CD4-positive, alpha-beta T cell (primary cell): ENCODE measurements around the gene ADAMTS18. TPM values are rescaled to one million over a fixed set of nuclear protein-coding genes. Genes with fewer than 3 reads are reported as not detected.

ENCODE experiments used
- ATAC-seq: fragments of 200-7000 bp; cut with Tn5 transposase; one replicate; pipeline ENCODE4 v1.10.0; 2022; ENCODE audit warnings: mild to moderate bottlenecking; ENCODE audit not compliant: poor library complexity
- CTCF ChIA-PET: fragments of 350-600 bp; sonication (Branson Sonifier 250); formaldehyde crosslinking; loops from one replicate; lab custom pipeline; 2021; ENCODE audit warnings: antibody characterized with exemption, inconsistent platforms; lab: Charles Lee
- POLR2A ChIA-PET: fragments of 350-600 bp; sonication (Branson Sonifier 250); formaldehyde crosslinking; loops from one replicate; lab custom pipeline; 2021; ENCODE audit warnings: antibody characterized with exemption, inconsistent platforms; lab: Charles Lee
- DNase-seq, 14 experiments: peaks; one replicate each; pipeline ENCODE4 v3.0.0-alpha.2; 2013 to 2020; ENCODE audit warnings: mixed read lengths in 2 of 14
- H3K27ac ChIP-seq, 2 donors: one replicate each; pipeline versions ENCODE4 v1.5.1 to v1.7.0; 2013; ENCODE audit warnings: low read length in 2 of 2, low read depth in 1 of 2, mild to moderate bottlenecking in 1 of 2
- H3K27me3 ChIP-seq, 2 experiments: 1 replicate in 1 of 2; 2 replicates in 1 of 2; pipeline versions ENCODE4 v1.6.1 to v1.7.0; 2013; ENCODE audit warnings: low read length in 2 of 2, control low read depth in 1 of 2, mild to moderate bottlenecking in 1 of 2, moderate library complexity in 1 of 2; ENCODE audit not compliant: insufficient read depth in 2 of 2, control insufficient read depth in 1 of 2
- H3K36me3 ChIP-seq: one replicate; pipeline ENCODE4 v1.6.1; 2013; ENCODE audit warnings: low read length, control low read depth; ENCODE audit not compliant: insufficient read depth
- H3K4me1 ChIP-seq: one replicate; pipeline ENCODE4 v1.6.1; 2013; ENCODE audit warnings: low read length, control low read depth; ENCODE audit not compliant: insufficient read depth
- H3K4me3 ChIP-seq: one replicate; pipeline ENCODE4 v1.5.1; 2013; ENCODE audit warnings: mild to moderate bottlenecking, low read length, moderate library complexity
- H3K9me3 ChIP-seq, 2 experiments: 1 replicate in 1 of 2; 2 replicates in 1 of 2; pipeline versions ENCODE4 v1.6.1 to v1.7.0; 2013; ENCODE audit warnings: low read length in 2 of 2, mild to moderate bottlenecking in 2 of 2, control low read depth in 1 of 2, moderate library complexity in 1 of 2; ENCODE audit not compliant: control insufficient read depth in 1 of 2, insufficient read depth in 1 of 2
- H3K27ac Mint-ChIP-seq: one replicate; pipeline ENCODE4 v1.8.0; 2020; ENCODE audit warnings: mixed read lengths
- H3K27me3 Mint-ChIP-seq: one replicate; pipeline ENCODE4 v1.8.0; 2021; ENCODE audit warnings: mixed read lengths
- H3K36me3 Mint-ChIP-seq: one replicate; pipeline ENCODE4 v1.8.0; 2021; ENCODE audit warnings: low read depth, mixed read lengths
- H3K4me1 Mint-ChIP-seq: one replicate; pipeline ENCODE4 v1.8.0; 2021; ENCODE audit warnings: low read depth, mixed read lengths
- H3K4me3 Mint-ChIP-seq: one replicate; pipeline ENCODE4 v1.8.0; 2020; ENCODE audit warnings: mild to moderate bottlenecking, mixed read lengths
- H3K9me3 Mint-ChIP-seq: one replicate; pipeline ENCODE4 v1.8.0; 2020; ENCODE audit warnings: mixed read lengths
- intact Hi-C, 2 experiments: fragments of 100-400 bp; cut with DNase I in 1 of 2; cut with micrococcal nuclease in 1 of 2; formaldehyde crosslinking; loops; one replicate each; pipeline versions ENCODE4 v1.15.1 to v1.9.0; 2023 to 2025; cut with DNase I, micrococcal nuclease
- total RNA-seq, 174 experiments: library from RNA in 2 of 174; stranded (reverse) in 2 of 174; gene quantifications; one replicate each; pipeline ENCODE4 v1.2.3 and lab custom pipeline; 2021 to 2026
- TF ChIP-seq, protein P1 (sequence below): fragments of 200-600 bp; IDR thresholded peaks from one replicate; pipeline ENCODE4 v1.8.0; 2022; ENCODE audit warnings: antibody characterized with exemption, mild to moderate bottlenecking

ADAMTS18 gene
- total RNA-seq, 2 experiments from 2014 or later, result not detected

DNA sequence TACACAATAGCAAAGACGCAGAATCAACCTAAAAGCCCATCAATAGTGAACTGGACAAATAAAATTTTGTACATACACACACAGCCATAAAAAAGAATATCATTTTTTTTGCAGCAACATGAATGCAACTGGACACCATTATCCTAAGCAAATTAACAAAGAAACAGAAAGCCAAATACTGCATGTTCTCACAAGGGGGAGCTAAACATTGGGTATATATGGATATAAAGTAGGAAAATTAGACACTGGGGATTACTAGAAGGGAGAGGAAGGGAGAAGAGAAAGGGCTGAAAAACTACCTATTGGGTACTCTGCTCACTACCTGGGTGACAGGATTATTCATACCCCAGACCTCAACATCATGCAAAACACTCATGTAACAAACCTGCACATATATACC is 28.2 kb downstream of the ADAMTS18 start:
- no peaks in the 10 kb centered on the region for H3K36me3 ChIP-seq
- Mint-ChIP-seq H3K9me3 (peaks cover 3% of the 10 kb centered on the region), H3K36me3 (no peaks in the 10 kb centered on the region), H3K27me3 (peaks cover 21% of the 10 kb centered on the region), H3K4me3 (no peak overlapping the region), H3K27ac (no peak overlapping the region), H3K4me1 (no peaks in the 10 kb centered on the region)
- H3K27ac ChIP-seq, result no peak overlapping the region
- no peak overlapping the region for H3K4me3 ChIP-seq
- POLR2A ChIA-PET, result no interaction called here
- H3K9me3 ChIP-seq, result no peaks in the 10 kb centered on the region
- intact Hi-C loops, result no loop called here
- TF ChIP-seq, protein P1, sequence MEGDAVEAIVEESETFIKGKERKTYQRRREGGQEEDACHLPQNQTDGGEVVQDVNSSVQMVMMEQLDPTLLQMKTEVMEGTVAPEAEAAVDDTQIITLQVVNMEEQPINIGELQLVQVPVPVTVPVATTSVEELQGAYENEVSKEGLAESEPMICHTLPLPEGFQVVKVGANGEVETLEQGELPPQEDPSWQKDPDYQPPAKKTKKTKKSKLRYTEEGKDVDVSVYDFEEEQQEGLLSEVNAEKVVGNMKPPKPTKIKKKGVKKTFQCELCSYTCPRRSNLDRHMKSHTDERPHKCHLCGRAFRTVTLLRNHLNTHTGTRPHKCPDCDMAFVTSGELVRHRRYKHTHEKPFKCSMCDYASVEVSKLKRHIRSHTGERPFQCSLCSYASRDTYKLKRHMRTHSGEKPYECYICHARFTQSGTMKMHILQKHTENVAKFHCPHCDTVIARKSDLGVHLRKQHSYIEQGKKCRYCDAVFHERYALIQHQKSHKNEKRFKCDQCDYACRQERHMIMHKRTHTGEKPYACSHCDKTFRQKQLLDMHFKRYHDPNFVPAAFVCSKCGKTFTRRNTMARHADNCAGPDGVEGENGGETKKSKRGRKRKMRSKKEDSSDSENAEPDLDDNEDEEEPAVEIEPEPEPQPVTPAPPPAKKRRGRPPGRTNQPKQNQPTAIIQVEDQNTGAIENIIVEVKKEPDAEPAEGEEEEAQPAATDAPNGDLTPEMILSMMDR, result no peak
- no peak for DNase-seq
- ATAC-seq, result no peak
- CTCF ChIA-PET, result no interaction called here
- H3K4me1 ChIP-seq, result no peaks in the 10 kb centered on the region
- H3K27me3 ChIP-seq, result peaks cover 2 to 4% of the 10 kb centered on the region in 2 experiments

DNA sequence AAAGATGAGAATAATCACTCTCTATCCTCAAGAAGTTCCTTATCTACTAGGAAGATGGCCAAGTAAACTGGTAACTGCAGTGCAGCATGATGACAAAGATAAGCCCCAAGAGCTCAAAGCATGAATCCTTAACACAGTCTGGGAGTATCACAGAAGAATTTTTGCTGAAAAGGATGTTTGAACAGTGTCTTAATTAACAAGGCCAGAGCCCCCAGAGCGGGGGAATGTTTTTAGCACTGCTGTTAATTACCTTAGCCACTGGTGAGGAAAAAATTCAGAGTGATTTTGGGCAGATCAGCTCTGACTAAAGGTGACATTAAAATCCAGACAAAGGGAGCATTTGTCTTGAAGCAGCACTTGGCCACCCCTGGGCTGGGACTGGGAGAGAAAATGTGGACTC is 30.1 kb downstream of the ADAMTS18 start:
- peaks cover 1% of the 10 kb centered on the region for H3K9me3 Mint-ChIP-seq
- intact Hi-C loops, result no loop called here
- Histone ChIP-seq H3K27ac (no peak overlapping the region), H3K36me3 (no peaks in the 10 kb centered on the region), H3K4me3 (no peak overlapping the region), H3K4me1 (no peaks in the 10 kb centered on the region), H3K9me3 (no peaks in the 10 kb centered on the region), H3K27me3 (peaks cover 2 to 4% of the 10 kb centered on the region in 2 experiments)
- POLR2A ChIA-PET, result no interaction called here
- TF ChIP-seq, protein P1, result no peak
- CTCF ChIA-PET, result no interaction called here
- no peak overlapping the region for H3K4me3 Mint-ChIP-seq
- H3K36me3 Mint-ChIP-seq, result no peaks in the 10 kb centered on the region
- ATAC-seq (no peak), DNase-seq (no peak)
- no peaks in the 10 kb centered on the region for H3K4me1 Mint-ChIP-seq
- peaks cover 26% of the 10 kb centered on the region for H3K27me3 Mint-ChIP-seq
- no peak overlapping the region for H3K27ac Mint-ChIP-seq

DNA sequence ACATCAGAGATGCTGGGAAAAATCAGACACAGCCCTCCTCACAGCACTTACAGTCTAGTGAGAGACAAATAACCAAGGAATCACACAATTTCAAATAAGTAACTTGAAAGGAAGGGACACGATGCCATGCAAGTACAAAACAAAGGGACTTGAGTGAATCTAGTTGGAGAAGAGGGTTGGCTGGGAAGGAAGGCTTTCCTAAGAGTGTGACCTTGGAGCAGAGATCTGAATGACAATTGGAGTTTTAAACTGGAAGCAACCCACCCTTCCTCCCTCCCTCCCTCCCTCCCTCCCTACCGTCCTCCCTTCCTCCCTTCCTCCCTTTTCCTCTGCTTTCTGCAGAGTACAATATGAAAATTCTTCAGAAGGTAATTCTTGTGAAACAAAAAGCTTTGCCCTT is 31.1 kb downstream of the ADAMTS18 start:
- Histone ChIP-seq H3K9me3 (no peaks in the 10 kb centered on the region), H3K27me3 (peaks cover 2 to 4% of the 10 kb centered on the region in 2 experiments), H3K36me3 (no peaks in the 10 kb centered on the region), H3K27ac (no peak overlapping the region), H3K4me1 (no peaks in the 10 kb centered on the region), H3K4me3 (no peak overlapping the region)
- TF ChIP-seq, protein P1, result no peak
- Mint-ChIP-seq H3K4me1 (no peaks in the 10 kb centered on the region), H3K27me3 (peaks cover 32% of the 10 kb centered on the region), H3K4me3 (no peak overlapping the region), H3K27ac (no peak overlapping the region), H3K9me3 (no peaks in the 10 kb centered on the region), H3K36me3 (no peaks in the 10 kb centered on the region)
- DNase-seq (no peak), ATAC-seq (no peak)
- CTCF ChIA-PET, result no interaction called here
- POLR2A ChIA-PET, result no interaction called here
- intact Hi-C loops, result no loop called here
